ENCODE data around the gene CLCF1. TPM values are rescaled to one million over a fixed set of nuclear protein-coding genes. Genes with fewer than 3 reads are reported as not detected.

CLCF1 gene
- total RNA-seq, 1 donor from 2014 or later: 0.29 TPM

DNA sequence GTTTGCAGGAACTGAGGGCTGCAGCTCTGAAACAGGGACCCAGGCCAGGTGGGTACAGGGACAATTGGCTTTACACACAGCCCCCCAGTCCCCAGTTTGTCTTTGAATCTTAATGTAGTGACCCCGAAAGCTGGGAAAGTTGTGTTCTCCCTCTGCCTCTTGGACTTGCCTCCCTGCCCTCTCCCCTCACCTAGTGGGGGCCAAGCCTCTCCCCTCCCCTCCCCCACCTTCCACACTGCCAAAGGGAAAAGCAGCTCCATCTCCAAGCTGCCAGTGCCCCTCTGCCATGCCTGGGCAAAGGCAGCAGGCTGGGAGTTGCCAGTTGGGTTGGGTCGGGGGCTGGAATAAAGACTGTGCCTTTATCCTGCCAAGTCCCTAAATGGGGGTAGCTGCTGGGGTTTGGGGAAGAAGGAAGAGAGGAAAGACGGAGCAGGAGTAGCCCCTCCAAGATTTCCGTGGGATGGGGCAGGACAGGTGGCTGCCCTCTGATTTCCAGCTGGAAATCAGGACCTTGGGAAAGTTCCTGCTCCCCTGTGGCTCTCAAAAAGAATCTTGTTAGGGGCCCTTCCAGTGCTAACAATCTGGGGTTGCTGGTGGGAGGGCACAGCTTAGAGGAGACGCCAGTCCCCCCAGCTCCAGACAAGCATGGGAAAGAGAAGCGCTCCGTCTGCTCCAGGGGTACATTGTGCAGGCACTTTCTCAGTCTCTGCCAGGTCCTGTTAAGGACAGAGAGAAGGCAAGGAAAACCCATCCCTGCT lies 2.8 kb upstream of the CLCF1 start:
- intact Hi-C loops (cut with micrococcal nuclease): no loop called here

DNA sequence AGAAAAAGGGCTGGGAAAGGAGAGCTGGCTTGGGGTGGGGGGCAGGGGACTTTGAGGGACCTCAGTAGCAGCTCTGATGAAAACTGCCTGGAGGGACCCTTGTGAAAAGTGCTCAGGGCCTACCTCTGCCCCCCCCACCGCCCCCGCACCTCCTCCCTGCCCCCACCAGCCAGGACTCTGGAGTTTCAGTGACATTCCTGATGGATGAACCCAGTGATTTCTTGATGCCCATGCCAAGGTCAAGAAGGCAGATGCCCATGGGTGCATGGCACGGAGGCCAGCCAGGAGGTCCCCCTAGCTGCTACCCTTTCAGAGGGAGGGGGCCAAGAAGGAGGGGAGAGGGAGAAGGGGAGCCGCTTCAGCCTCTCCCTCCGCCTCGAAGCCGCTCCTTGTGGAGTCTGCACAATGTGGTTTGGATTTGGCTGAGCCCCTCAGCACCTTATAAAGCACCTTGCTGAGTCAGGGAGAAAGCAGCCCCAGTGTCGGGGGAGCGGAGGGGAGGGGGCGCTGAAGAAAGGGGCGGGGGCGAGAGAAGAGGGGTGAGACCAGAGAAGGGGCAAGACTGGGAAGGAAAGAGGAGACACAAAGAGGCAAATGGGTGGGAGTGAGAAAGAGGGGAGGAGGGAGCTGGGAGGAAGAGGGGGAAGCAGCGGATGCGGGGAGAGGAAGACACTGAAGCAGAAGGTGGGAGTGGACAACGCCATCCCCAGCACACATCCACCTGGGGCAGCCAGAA lies 2.1 kb upstream of the CLCF1 start:
- intact Hi-C loops (cut with micrococcal nuclease): no loop called here

DNA sequence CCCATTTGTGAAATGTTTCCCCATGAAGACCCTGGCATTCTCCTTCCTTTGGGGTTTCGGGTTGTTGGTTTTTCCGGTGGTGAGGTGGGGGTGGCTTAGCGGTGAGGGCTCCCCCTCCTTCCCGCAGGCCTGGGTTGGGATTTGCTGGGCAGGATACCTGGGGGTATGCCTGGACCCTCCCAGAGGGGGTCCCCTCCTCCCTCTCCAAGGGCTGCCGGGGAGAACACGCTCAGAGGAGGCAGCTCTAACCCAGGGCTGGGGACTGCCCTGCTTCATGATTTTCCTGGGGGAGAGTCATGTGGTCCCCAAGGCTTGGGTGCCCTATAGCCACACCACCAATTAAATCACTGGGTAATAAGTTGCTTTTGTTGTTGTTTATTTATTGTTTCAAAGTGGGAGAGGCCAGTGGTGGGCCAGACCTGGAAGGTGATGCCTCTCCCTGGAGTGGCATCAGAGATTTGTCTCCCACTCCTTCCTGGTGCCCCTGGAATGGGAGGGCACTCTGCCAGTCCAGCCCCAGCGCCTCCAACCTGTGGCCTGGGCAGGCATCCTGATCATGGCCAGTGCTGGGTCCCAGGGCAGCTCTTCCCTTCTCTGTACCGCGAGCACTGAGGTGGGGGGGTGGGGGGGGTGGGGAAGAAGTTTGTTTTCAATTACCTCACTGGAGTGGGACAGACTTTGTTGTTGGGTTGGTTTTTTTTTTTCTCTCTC lies 1.3 kb upstream of the CLCF1 start:
- intact Hi-C loops (cut with micrococcal nuclease): loop anchor here (1.0 kb wide), 1 partner anchor 17 kb away; no protein-coding TSS in a partner anchor

DNA sequence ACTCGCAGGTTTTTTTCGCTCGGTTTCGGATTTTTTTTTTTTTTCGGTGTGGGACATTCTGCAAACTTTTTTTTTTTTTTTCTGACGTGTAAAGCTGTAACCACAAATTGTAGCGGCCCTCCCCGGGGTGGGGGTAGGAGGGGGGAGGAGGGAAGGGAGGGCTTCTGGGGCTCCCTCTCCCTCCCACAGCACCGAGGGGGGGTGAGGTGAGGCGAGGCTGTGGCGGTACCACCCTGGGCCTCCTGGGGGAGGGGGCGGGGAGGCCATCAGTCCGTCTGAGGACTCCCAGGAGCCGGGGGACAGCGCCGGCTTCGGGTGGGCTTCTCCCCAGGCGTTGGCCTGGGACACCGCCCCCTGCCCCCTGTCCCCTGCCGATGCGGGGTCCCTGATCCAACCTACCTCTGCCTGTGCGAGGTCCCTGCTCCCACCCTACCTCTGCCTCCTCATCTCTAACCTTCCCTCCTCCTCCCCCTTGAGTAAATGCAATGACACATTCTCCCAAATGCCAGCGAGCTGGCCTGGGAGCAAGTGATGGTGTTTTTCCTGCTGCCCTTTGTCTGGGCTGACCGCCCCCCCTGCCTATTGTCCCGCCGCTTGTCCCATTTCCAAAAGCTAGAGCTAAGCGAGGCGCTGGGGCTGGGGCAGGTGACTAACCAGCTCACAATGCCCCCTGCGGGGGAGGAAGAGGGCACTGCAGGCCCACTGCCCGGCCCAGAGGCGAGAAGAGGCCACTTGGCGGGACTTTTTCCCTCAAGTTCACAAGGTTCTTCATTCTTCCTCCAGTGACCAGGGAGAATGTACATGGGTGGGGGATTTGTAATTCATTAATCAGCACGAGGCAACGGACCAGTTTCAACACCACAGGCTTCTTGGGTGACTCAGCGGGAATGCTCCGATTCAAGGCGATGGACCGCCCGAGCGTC lies 511 bp upstream of the CLCF1 start:
- intact Hi-C loops (cut with micrococcal nuclease): loop anchor here (1.0 kb wide), 2 partner anchors 8 to 17 kb away; no protein-coding TSS in a partner anchor

DNA sequence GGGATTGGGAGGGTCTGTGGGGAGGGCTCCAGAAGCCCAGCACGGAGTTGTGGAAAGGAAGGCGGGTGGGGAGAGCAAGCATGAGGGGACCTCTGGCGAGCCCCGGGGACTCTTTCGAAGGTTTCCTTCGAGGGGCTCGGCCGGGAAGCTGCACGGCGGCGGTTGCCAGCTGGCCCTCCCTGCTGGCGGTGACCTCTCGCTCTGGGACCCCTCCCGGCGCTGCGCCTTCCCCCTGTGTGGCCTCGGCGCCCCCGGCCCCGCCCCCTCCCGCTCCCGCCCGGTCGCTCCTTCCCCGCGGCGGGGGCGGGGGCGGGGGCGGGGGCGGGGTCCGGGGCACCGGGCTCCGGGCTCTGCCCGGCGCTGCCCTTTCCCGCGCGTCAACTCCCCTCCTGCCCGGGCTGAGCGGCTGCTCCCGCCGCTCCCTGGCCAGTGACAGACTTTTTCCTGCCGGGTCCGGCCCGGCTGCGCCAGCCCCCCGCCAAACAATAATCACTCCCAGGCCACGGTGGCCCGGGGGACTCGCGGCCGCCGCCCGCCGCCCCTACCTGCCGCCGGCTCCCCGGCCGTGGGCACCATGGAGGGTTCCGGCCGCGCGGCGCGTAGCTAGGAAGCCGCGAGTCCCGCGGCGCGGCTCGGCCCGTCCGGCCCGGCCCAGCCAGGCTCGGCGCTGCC lies 941 bp downstream of the CLCF1 start:
- intact Hi-C loops (cut with micrococcal nuclease): no loop called here

DNA sequence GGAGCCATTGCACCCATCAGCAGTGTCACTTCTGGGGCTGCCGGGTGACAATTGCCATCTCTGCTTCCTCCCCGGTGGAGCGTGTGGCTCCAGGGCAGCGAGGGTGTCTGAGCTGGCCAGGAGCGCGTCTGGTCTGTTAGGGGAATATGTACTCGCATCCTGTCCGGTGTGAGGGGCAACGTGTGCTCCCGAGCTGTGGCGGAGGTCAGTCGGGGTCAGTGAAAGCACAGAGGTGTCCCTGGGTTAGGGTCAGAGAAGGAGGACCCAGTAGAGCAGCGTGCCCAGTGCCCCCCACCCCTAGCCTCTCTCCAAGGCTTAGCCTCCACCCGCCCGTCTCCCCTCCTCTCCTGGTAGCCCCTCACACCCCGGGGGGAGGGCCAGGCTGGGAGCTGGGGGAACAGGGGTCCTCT lies 1.5 kb downstream of the CLCF1 start:
- intact Hi-C loops (cut with micrococcal nuclease): loop anchor here (1.0 kb wide), 1 partner anchor 19 kb away; the partner anchor contains the start of gene POLD4

DNA sequence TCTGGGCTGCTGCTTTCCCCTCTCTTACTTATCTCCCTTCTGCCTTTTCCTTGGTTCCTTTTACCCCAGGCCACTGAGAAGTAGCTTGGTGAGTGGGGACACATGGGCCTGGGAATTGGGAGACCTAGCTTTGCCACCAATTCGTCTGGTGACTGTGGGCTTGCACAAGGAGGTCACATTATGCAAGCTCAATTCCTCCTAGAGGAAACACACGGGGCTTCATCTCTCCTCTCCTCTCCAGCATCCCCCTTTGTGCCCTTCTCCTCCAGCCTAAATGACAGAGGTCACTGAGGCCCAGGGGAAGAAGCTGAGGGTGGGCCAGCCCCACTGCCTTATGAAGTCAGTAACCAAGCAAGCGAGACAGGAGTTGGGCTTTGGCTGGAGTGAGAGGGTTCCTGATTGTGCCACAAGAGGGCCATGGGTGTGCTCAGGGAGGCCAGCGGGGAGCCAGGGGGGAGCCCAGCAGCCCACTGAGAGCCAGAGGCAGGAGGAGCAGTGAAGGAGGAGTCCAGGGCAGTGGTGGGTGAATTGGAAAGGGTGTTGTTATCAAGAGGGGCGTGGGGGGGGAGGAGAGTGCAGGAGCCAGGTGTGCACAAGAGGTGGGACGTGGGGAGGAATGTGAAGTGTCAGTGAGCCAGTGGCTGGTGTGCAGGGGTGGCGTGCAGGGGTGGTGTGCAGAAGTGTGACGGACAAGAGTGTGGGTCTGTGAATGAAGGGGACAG lies 2.0 kb downstream of the CLCF1 start:
- intact Hi-C loops (cut with micrococcal nuclease): loop anchor here (1.0 kb wide), 1 partner anchor 18 kb away; the partner anchor contains the start of gene POLD4

DNA sequence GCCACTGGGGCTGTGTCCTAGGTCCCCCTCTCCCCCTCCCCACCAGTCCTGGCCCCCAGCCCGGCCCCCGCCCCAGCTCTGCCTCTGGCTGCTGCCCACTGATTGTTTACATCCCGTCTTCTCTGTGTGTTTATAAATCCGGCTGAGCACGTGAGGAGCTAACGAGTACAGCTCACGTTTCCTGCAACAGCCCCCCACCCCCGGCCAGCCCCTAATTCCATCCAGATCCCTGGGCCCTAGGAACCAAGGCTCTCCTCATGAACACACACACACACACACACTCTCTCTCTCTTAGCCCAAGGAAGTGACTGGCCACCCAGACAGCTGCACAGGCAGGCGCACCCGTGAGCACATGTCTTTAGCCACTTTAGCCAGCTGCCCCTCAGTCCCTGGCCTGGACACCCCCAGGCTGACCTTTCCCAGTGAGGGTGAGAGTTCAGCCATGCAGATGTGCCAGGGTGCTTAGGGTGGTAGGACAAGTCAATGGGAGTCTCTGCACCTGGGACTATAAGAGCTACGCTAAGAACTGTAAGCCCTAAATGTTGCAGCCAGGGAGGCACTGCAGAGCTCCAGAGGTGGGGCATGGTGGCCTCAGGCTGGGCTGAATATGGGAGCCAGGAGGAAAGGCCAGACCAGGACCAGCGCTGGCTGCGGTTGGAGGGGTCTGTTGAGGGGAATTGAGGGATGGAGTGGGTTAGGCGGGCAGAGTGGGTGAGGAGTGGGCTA lies 2.9 kb downstream of the CLCF1 start:
- intact Hi-C loops (cut with micrococcal nuclease): loop anchor here (1.0 kb wide), 1 partner anchor 17 kb away; the partner anchor contains the start of gene POLD4

DNA sequence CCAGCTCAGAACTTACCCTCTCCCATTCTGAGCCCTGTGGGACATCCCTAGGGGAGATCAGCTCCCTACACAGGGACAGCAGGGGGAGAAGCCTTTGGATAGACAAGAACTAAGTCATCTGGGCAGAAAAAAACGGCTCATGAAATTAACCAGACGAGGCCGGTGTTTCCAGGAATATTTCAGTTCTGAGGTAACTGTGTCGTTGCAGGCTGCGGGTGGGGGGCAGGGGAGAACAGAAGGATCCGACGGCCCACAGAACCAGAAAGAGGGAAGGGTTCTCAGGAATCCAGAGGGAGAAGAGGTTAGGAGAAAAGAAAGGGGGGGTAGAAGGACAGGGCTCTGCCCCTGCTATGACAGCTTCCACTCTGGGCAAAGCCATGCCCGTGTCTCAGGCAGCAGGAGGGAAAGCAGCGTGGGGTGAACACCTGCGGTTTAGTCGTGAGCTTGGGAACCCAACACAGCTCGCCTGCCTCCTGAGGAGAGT lies 3.6 kb downstream of the CLCF1 start:
- intact Hi-C loops (cut with micrococcal nuclease): no loop called here

DNA sequence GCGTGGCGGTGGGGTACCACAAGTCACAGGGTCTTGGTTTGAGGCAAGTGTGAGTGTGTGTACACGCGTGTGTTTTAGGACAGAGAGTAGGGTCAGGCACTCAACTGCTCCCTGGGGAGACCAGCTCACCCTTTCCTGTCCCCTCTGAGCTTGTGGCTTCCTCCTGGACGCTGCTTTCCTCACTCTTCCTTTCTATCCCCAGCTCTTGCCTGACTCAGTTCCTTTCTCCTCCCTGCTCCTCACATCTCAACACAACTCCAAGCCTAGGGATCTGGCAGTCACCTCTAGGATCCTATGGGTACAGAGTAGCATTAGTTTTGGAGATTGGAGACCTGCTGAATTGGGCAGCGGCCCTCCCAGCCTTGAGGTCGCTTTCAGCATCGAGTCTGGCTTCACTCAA lies 4.1 kb downstream of the CLCF1 start:
- intact Hi-C loops (cut with micrococcal nuclease): no loop called here

DNA sequence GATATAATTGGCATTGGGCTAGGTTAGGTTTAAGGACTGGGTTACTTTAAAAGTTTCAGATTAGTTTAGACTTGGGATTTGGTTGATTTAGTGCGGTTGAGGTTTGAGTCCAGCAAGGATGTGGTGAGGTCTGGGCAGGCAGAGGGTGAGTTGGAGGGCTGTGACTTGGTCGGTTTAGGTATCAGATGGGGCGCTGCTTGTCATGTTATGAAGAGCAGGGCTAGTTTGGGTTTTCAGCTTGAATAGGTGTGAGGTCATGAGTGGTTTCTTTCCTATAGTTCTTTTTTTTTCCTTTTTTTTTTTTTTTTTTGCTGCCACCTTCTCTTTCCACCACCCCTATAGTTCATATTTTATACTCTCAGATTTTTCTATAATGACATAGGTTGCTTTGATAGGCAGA lies 4.8 kb downstream of the CLCF1 start:
- intact Hi-C loops (cut with micrococcal nuclease): no loop called here

DNA sequence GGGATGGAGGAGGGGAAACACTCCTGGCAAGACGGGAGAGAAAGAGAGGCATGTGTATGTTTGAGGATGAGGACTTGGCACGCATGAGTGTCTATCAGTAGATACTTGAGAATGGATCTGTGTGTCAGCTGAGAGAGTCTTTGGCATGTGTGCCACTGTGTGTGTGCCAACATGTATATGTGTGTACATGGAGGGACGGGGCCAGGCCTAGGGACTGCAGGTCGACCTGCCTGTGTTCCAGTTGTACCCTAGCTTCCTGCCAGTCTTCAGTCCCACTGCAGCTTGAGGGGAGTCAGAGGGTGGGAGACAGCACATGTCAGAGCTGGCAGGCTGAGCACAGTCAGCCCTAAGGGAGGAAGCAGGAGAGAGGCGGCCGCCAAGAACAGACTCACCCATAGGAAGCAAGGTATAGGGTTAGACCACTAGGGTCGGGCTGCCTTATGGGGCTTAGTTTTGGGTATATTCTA lies 5.6 kb downstream of the CLCF1 start:
- intact Hi-C loops (cut with micrococcal nuclease): no loop called here

DNA sequence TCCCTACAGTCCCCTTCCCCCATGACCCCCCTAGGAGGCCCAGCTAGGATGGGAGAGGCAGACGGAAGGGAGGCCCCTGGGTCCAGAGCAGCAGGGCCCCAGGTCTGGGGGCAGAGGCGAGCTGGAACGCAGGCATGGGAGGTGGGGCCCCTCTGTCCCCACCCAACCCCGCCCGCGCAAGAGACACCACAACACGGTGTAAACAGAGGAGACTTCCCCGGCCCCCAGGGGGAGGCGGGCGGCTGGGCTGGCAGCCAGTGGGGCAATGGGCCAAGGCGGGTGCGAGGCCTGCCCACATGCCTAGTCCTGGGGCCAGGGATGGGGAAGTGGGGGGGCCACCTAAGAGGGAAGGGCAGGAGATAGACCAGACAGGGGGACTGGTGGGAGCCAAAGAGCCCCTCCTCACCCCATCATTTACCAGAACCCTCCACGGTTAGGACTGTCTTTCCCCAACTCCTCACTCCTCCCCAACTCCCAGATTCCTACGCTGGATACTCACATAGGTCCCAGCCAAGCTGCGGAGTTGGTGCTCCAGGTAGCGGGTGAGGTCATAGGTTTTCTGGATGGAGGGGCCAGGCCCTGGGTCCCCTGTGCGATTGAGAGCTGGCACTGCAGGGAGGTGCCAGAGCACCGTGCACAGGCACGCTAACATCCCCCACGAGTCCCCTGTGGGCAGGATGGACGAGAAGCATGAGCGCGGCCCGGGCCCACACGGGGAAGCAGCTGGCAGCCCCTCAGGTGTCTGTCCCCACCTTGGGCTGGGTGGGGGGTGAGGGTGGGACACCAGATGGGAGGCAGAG lies 6.2 kb downstream of the CLCF1 start:
- intact Hi-C loops (cut with micrococcal nuclease): no loop called here

DNA sequence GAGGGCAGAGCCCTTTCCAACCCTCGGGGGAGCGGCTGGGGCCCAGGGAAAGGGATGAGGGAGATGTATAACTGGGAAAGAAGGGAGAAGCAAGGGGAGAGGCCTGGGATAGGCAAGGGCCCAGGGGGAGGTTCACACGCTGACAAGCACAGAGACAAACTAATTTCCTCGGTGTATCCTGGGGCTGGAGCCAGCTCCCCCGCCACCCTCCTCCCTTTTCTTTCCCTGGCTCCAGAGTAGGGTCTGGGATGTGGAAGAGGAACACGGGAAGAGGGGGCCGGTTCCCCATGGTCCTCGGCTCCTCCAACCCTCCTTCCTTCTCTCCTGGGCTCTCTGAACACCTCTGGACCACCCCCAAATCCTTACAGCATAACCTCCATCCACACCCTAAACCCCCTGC lies 6.9 kb downstream of the CLCF1 start:
- intact Hi-C loops (cut with micrococcal nuclease): no loop called here

DNA sequence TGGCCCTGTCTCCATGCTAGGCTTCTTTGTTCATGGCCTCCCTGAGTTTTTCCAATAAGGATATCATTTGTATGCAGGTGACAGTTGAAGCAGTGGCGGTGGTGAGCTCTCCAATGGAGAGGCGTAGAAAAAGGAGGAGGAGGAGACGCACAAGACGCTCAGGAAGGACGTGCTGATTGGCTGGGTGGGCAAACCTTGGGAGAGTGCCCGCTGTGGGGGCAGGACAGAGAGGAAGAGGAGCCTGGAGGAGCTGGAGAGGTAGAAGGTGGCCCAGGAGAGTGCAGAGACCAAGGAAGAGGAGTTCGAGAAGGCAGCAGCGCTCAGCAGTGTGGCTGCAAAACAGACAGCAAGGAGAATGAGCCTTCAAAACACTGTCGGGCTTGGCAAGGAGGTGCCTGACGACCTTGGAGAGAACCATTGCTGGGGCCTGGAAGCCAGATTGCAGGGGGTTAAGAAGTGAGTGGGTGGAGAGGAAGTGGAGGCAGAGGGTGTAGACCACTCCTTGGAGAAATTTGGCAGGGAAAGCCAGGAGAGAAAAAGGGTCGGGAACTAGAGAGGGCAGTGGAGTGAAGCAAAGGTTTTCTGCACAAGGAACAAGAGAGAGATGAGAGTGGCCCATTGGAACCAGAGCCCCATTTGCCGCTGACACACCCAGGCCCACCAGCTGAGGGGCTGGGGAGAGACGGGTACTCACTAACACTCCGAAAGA lies 7.5 kb downstream of the CLCF1 start:
- intact Hi-C loops (cut with micrococcal nuclease): no loop called here

DNA sequence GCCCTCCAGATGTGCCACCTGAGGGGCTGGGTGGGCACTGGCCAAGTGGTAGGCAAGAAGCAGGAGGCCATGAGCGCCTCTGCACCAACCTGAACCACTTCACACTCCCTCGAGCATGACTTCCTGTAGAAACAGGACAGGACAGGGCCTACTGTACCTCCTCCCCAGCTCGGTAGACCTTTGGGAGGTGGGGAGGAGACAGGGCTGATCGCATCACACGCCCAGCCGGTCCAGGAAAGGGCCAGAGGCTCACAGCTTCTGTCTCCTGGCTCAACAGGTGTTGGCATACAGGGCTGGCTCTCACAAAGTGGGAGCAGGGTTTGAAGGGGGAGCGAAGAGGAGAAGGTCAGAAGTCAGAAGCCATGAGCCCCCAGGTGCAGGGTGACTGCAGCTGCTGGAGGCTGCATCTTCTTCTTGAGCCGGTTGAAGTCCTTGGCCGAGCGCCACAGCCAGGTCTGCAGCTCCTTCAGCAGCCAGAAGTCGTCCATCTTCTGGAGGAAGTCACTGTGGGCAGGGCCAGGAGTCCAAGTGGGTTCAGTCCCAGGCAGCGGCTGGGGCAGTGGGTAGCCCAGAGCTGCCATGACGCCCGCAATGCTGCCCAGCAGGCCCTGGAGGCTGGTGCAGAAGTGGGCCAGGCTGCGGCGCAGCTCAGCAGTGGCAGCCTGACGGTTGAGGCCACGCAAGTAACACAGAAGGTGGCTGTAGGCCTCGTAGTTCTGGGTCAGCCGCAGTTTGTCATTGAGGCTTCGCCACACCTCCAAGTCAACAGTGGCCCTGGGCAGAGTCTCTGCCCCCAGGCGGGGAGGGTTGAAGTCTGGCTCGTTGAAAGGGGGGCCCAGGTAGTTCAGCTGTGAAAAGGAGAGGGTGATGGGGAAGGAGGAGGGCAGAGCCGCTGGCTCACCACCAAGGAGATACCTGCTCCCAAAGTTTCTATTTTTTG lies 8.3 kb downstream of the CLCF1 start:
- intact Hi-C loops (cut with micrococcal nuclease): no loop called here
